Suppressor macrophage treated with lipopolysaccharide for 1 hour (primary cell): Measurements from ENCODE around the gene CCDC80.

Source experiments
- DNase-seq, 3 donors: peaks; one replicate each; pipeline ENCODE4 v3.0.0-alpha.2; 2020 to 2022

The CCDC80 gene, protein sequence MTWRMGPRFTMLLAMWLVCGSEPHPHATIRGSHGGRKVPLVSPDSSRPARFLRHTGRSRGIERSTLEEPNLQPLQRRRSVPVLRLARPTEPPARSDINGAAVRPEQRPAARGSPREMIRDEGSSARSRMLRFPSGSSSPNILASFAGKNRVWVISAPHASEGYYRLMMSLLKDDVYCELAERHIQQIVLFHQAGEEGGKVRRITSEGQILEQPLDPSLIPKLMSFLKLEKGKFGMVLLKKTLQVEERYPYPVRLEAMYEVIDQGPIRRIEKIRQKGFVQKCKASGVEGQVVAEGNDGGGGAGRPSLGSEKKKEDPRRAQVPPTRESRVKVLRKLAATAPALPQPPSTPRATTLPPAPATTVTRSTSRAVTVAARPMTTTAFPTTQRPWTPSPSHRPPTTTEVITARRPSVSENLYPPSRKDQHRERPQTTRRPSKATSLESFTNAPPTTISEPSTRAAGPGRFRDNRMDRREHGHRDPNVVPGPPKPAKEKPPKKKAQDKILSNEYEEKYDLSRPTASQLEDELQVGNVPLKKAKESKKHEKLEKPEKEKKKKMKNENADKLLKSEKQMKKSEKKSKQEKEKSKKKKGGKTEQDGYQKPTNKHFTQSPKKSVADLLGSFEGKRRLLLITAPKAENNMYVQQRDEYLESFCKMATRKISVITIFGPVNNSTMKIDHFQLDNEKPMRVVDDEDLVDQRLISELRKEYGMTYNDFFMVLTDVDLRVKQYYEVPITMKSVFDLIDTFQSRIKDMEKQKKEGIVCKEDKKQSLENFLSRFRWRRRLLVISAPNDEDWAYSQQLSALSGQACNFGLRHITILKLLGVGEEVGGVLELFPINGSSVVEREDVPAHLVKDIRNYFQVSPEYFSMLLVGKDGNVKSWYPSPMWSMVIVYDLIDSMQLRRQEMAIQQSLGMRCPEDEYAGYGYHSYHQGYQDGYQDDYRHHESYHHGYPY

DNA sequence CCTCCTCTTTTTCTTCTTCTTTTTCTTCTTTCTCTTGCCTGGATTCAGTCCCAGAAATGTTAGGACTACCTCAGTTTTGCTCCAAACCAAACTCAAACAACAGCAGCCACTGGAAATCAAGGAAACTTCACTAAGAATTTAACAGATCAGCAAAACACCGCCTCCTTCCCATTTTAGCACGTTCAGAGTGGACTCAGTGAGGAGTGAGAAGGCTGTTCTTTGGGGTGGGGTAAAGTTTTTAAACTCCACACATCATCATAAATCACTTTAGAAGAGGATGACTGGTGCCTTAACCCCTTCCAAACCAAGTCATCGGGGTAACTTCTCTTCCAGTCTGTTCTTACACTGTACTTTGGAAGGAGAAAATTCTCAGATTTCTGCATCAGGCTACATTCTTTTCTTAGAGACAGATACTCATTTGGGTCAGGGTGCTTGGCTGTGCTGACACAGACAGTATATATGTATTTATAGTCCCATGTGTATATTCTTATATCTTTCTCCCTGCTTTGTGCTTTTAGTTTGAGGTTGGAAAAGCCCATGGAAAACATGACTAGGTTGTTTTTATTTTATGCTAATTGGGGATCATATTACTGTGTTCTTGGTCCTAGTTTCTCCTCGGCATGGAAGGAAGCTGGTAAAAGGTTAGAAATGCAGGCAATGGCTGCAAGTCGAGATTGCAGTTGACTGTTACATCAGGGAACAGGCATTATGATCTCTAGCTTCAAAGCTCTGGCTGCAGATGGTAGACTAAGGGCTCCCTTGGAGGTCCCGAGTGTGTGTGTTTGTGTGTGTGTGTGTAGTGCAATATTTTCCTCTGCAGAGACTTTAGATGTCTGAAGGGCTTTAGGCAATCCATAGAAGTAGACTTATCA is at the start of gene CCDC80:
Gene CCDC80, minus strand, starts transcription at position 214 of the 872 bp plus-strand sequence. CDS start 1,238 bp downstream, outside the sequence.
- DNase-seq = peak; percentile 19 to 58 (median 39)

DNA sequence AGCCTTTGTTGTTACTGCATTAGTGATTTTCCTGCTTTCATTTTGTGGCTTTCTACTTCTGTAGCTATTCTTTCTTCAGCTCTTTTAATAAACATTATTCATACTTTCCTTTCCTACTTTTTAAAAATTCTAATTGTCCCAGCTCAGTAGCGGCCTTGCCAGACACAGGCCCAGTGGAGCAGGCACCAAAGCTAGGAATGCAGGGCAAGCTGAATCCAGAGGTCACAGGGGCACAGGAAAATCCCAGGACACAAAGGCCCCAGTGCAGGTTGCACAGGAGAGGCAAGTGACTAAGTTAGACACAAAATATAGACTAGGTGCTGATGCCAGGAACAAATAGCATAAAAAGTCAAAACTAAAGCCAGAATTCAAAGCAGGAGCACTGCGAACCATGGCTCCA is 49.0 kb upstream of the CCDC80 start:
- no peak for DNase-seq

DNA sequence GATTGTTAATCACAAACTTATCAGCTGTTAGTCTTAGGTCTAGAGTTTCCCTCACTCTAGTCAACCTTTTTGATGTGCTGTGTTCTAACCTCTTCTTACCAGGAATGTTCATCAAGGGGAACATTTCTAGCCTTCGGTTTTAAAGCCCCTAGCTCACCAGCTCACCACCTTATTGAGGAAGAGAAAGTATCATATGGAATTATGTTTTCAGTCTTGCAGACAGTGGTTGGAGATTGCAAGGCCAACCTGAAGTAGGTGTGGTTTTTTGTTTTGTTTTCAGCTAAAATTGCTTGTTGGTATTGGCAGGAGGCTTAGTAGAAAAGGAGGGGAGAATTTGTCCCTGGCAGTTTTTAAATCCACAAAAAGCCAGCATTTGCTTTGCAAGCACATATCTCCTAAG is 48.4 kb upstream of the CCDC80 start:
- no peak for DNase-seq

DNA sequence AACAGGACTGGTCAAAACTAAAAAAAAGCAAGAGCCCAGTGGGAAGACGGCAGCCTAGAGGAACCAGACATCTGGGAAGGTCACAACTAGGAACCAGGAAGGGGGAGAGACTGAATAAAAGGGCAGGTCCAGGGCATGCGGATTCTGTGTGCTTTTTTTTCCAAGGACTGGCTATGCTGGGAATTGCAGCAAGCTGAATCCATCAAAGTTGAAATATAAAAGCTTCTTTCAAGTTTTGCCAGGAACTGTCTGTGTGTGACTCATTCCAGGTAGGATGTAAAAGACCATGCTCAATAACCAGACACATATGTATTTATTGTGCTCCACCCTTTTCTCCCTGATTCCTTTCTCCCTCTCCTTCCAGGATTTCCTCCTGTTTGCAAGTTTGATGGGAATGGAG is 47.9 kb upstream of the CCDC80 start:
- no peak for DNase-seq

DNA sequence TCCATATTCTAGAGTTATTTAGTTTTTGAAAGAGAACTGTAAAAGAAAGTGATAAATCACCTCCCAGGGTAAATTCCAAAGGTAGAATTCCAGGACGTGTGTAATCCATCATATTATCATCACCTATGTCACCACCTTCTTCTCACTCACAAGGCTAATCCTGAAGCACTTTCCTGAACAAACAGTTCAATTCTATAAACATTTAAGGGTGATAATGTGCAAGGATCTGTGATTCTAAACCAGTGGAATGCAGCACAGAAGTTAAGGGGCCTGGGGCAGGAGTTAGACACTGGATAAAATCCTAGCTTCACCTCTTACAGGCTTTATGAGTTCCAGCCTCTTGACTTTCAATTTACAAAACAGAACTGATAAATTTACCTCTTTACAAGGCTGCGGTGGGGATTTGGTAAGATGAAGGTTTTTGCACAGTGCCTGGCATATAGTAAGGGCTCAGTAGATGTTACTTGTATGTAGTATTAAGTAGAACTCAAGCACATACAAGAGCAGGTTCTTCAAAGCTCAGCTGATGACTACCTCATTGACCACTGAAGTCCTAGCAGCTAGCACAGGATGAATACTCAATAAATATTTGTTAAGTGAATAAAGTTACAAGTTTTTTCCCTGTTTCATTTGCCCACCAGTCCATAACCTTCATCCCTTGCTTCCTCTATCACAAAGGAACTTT is 47.3 kb upstream of the CCDC80 start:
- no peak for DNase-seq

DNA sequence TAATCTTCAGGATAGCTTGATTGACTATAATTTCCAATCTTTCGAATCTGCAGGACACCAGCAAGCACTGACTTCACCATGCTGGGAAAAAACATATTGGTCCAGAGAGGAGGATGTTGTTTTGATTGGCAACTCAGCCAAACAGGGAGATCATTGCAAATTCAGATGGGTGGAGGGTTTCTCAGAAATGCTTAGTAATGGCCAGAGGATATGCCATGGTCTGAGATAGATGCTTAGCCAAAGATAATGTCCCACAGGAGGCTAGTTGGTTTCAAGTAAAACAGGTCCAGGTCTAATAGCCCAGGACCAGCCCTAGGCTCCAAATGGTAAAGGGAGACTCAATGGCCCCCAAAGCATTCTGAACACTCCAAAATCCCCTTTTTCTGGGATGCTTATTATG is 46.7 kb upstream of the CCDC80 start:
- DNase-seq = no peak

DNA sequence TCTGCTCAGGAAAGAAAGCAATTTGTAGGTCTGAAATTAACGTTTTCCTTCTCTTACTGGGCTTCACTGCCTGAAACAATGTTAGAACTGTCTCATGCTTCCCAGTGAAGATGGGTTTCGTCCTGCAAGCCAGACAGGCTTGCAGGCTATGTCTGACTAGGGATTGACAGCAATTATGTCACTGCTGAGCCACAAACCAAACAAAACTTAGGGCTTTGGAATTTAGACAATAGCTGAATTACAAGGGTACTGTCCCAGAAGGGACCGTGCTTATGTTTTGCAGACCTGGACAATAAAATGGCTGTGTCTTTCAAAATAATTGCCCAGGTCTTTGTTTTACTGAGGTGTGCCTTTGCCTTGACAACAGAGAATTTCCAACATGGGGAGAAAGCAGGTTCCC is 46.3 kb upstream of the CCDC80 start:
- no peak for DNase-seq

DNA sequence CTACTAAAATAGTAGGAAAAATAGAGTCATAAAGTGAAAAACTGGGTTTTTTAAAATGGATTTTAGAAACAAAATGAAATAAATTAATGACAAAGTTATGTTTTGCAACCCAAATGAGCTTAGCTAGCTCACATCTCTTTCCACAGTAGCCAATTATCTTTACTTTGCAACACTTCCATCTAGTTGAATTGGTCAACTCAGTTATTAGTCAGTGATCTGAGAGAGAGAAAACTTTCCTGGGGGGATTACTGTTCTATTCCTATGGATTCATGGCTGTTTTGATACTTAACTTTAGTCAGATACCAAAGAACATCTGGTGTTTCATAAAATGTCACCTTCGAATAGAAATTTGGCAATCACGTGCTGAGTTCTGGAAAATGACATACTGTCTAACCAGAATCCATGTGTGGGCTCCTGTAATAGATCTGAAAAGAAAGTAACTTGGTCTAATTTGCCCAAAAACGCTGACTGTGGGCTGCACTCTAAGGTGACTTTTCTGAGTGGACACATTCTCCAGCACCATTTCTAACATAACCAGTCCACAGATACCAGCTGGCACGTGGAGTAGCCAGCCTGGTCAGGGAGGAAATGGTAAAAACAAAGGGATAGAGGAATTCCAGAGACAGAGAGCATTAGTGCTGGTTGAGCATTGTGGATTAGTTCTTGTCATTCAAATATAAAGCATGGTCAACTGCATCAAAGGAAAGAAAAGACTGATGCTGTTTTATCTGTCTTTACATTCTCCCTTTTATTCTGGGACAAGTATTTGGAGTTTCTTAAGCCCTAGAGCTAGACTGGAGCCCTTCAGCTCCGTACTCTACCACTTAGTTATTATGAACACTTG is 45.2 kb upstream of the CCDC80 start:
- no peak for DNase-seq

DNA sequence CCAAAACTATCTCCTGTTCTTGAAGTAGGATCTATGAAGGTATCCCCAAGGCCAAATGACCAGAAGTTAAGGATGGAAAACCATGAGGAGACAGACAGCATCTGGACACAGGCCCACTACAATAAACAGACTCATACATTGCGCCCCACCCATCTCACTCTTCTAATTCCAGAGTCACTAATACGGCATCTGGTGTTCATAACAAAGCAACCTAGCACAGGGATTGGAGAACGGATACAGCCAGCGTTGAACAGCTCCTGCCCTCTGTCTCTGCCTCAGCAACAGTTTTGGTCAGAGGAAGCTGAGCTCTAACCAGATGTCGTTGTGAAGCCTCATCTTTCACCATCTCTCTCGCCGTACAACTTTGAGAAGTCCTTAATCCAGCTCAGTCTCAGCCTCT is 44.5 kb upstream of the CCDC80 start:
- no peak for DNase-seq

DNA sequence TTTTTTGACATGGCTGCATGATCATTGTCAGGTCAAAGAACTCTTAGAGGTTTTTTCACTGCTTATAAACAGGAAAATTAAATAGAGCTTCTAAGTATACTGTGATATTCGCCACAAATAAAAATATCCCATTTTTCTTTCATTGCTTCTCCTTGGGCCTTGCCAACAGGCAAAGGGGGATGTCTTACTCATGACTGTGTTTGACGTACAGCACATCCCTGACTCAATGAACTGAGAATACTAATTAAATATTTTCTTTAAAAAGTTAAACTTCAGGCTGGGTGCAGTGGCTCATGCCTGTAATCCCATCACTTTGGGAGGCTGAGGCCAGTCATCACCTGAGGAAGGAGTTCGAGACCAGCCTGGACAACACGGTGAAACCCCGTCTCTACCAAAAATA is 41.4 kb upstream of the CCDC80 start:
- DNase-seq = no peak

DNA sequence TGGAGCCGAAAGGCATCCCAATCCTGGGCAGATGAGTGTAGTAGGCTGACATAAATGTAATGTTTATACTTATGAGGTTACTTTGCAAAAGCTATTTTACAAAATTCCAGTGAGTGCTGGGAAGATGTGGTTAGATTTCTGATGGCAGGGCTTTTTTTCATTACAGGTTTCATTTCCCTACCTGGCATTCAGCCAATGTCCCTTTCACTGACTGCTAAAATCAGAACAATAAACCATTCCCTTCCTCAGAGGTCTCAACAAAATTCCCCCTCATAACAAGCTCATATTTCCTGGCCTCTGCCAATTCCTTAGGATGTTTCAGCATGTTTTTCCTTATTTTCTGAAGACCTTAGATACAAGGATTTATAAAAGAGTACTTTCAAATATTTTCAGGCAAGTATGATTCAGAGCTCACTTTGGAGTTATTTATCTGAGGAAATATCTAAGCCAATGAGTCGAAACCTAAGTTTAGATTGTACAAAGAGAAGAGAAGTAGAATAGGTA is 40.9 kb upstream of the CCDC80 start:
- peak; percentile 20 to 40 (median 36) for DNase-seq

DNA sequence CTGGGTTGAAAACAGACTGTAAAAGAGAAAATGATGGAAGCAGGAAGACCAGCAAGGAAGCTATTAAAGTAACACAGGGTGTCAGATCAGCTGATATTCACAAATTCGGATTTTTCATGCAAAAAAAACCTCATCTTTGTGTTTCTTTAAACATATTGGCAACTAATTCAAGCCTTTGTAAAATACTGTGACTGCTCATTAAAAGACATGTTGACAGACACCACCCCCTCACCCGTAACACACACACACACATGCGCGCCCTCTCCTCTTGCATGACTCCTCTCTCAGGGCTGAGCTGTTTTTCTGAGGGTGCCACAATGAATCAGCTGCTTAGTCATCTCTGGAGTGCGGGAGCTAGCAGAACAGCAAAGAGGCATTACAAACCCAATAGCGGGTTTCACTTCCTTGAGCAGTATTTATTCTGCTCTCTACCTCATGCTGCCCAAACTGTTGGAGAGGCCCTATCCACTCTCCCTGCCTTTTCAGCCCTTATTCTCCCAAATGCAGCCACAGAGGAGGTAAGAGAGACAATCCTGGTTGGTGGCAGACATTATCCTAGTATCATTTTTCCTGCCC is 35.8 kb upstream of the CCDC80 start:
- peak; percentile 94 to 98 (median 97) for DNase-seq

DNA sequence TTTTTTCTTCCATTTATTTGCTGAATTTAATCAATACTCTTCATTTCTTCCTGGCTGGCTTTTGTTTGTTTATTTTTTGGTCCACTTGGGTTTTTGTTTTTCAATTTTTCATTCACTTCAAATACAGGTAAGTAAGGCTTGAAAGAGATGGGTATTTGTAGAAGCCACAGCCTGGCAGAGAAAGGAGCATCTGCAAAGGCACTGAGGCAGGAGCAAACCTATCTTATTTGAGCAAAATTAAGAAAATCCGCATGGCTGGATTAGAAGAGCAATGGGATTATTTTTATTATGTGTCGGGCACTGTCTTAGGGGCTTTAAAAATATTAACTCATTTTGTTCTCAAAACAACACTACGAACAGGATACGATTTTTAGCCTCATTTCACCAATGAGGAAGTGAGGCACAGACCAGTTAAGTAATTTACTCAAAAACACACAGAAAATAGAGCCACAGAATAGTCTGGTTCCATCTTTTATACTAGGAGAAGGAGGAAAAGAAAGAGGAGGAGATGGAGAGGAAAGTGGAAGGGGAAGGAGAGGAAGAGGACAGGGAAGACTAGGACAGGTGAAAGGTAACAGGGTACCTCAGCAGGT is 35.1 kb upstream of the CCDC80 start:
- peak in 2 of 3 donors; percentile 27 to 35 for DNase-seq

DNA sequence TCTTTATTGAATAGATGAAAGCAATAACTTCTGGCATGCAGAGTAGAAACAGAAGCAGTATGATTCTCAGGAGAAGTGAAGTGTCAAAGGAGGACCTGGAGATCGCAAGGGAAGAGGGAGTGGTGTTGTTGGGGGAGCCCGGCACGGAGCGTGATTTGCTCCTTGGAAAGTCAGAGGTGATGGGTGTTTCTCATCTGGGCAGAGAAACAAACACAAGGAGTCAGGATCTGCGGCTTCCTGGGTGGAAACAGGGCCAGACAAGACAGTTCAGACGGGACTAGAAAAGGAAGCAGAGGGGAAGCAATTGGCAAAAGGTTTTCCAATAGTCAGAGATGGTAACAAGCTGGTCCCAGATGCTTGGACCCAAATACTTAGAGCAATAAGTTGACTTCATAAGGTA is 34.4 kb upstream of the CCDC80 start:
- no peak for DNase-seq

DNA sequence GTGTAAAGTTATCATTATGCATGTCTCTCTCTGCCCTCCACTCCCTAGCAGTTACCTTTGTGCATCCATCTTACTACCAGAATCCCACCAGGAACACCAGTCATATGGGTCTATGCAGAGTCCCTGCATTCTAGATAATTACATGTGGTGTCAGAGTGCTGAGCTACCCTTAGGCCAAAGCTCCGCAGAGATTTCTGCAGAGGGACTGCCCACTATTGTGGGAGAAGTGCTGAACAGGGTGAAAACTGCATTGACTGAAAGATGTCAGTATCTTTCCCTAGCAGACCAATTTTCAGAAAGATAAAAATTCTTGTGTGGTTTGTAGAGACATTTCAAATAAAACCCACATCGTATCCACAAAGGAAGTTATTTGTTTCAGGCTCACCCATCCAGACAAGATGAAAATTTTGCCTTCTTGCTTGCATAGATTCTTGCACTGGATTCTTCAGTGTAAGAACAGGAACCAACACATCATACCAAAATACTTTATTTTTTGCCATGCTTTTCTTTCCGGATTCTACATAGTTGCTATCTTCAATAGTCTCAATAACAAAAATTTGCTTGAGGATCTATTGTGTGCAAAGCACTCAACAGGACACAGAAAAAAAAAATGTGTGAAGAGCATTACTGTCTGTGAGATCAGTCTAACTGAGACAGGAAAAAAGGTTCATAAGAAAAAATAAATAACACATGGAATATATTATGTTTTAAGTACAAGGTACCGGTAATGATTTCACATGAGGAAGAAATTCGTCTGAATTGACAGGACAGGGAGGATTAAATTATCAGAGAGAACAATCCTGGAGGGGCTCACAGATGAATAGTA is 32.0 kb upstream of the CCDC80 start:
- peak in 1 of 3 donors; percentile 16 for DNase-seq

DNA sequence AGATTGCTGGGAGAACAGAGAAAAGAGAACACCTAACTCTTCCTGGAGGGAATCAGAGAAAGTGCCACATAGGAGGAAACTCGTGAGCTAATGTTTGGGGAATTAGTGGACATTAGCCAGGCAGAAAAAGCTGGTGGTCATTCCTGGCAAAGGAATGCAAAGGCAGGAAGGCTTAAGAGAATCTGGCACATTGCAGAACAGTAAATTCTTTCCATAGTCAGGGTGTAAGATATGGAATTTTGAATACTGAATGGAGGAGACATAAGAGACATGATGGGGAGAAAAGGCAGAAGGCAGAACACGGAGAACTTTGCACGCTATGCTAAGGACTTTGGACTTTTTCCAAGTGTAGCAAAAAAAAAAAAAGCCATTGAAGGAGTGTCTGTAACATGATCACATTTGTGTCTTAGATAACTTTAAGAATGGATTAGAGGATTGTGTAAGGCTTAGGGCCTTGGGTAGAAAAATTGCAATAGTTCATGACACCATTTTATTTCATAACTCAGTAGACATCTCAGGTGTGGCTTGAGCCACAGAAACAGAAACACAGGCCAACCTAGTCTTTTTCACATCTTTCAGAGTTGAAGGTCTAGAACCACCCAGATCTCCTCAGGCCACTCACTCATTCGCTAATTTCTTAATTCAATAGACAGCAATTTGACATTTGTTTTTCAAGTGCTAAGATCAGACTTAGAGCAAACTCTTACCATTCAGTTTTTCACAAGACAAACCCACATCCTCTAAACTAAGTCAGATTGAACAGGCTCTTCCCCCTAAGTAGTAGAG is 31.2 kb upstream of the CCDC80 start:
- peak in 1 of 3 donors; percentile 12 for DNase-seq

DNA sequence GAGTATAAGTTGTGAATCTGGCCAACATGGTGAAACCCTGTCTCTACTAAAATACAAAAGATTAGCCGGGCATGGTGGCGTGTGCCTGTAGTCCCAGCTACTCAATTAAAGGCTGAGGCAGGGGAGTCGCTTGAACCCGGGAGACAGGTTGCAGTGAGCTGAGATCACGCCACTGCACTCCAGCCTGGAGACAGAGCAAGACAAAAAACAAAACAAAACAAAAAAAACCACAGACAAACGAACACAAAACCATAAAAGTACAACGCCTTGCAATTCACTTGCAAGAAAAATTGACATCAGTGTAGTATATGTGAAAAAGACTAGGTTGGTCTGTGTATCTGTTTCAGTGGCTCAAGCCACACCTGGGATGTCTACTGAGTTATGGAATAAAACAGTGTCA is 29.9 kb upstream of the CCDC80 start:
- DNase-seq = no peak

DNA sequence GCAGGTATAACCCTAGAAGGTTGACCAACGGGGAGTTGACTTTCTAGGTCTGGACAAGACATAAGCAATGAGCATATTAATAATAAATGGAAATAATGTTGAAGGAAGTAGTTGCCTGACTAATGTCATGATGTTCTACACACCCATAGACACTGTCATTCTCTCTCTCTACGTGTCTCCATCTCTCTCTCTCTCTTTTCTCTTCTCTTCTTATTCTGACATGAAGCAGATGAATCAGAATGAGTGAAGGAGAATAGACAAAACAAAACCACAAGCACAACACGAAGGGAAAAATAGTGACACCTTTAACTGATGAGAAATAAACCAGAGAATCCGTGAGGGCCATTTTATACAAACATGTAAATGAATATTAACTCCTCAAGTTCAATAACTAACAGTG is 26.7 kb upstream of the CCDC80 start:
- DNase-seq = no peak
